NCI-H526 (cell line): ENCODE results near the gene SPSB1.

Experiments
- DNase-seq, 2 experiments: peaks; one replicate each; lab custom pipeline; 2025; lab: John Stamatoyannopoulos, UW

The SPSB1 gene

GRCh38 chr1:9260059-9260766, 32.5 kb upstream of the SPSB1 start:
- no peak for DNase-seq

GRCh38 chr1:9261496-9261895, 31.2 kb upstream of the SPSB1 start:
- DNase-seq, result no peak

GRCh38 chr1:9262096-9262986, 30.4 kb upstream of the SPSB1 start:
- DNase-seq, result no peak

- DNase-seq, result no peak
Observed at GRCh38 chr1:9263276-9263855, 29.3 kb upstream of the SPSB1 start.

DNA sequence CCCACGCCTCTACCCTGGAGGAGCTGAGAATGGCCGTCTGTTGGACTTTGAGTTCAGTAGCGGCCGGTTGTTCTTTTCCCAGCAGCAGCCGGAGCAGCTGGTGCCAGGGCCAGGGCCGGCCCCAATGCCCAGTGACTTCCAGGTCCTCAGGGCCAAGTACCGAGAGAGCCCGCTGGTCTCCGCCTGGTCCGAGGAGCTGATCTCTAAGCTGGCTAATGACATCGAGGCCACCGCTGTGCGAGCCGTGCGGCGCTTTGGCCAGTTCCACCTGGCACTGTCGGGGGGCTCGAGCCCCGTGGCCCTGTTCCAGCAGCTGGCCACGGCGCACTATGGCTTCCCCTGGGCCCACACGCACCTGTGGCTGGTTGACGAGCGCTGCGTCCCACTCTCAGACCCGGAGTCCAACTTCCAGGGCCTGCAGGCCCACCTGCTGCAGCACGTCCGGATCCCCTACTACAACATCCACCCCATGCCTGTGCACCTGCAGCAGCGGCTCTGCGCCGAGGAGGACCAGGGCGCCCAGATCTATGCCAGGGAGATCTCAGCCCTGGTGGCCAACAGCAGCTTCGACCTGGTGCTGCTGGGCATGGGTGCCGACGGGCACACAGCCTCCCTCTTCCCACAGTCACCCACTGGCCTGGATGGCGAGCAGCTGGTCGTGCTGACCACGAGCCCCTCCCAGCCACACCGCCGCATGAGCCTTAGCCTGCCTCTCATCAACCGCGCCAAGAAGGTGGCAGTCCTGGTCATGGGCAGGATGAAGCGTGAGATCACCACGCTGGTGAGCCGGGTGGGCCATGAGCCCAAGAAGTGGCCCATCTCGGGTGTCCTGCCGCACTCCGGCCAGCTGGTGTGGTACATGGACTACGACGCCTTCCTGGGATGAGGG, 28.5 kb upstream of the SPSB1 start:
- no peak for DNase-seq

DNA sequence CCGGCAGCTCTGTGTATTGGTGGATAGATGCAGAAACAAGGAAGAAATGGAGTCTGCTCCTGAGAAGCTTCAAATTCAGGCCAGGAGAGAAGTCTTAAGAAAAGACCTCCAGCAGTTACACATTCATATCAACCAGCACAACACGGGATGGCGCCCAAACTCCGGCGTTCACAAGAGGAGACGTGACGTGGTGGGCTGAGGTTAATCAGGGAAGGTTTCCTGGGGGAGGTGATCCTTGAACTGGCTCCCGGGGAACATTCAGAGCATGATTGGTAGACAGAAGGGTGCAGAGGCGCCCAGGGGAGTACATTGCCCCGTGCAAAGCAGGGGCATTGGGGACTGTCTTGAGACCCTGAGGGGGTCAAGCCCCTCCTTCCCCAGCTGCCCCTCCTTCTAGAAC, 27.7 kb upstream of the SPSB1 start:
- DNase-seq, result no peak

GRCh38 chr1:9265968-9266367, 26.7 kb upstream of the SPSB1 start:
- DNase-seq, result no peak

- no peak for DNase-seq
Observed at GRCh38 chr1:9267352-9267686, 25.4 kb upstream of the SPSB1 start.

DNA sequence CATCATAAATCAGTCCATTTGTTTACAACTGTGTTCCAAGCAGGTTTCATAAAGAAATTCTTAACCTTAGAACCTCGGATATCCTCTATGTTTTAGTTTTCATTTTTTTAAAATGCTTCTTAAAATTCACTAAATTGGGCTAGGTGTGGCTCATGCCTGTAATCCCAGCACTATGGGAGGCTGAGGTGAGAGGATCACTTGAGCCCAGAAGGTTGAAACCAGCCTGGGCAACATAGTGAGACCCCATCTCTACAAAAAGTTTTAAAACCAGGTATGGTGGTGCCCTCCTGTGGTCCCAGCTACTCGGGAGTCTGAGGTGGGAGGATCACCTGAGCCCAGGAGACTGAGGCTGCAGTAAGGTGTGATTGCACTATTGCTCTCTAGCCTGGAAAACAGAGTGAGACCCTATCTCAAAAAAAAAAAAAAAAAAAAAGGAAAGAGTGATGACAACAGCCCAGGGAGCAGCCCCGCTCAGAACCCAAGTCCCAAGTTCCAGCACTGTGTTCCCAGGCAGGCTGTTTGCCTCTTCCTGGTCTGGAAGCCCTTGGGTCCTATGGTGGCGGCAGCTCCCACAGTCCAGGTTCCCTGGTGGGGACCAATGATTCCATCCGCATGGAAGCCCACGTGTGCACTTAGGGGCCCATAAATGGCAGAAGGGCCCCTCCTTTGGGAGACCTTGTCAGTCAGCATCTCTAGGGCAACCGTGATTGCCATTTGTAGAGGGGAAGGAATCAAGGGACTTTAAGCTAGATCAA, 24.7 kb upstream of the SPSB1 start:
- no peak for DNase-seq

- DNase-seq, result no peak
Observed at GRCh38 chr1:9269078-9269501, 23.6 kb upstream of the SPSB1 start.

DNA sequence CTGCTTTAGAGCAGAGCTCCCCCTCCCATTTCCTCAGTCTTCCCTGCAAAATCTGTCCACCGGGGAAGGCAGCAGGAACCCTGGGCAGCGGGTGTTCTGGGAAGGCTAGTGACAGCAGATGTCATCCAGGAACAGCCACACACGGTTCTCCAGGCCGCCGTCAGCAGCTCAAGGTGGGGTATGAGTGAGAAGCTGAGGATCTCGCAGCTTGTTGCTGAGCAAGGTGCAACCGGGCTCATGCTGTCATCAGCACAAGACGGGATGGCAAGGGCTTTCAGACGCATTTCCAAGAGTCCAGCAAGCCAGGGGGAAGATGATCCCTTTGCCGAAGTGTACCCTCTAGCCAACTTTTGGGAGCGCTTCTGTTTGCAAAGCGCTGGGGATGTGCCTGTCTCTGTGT, 23.0 kb upstream of the SPSB1 start:
- DNase-seq, result no peak

- DNase-seq, result peak; percentile 45 to 74
Observed at GRCh38 chr1:9270290-9270883, 22.3 kb upstream of the SPSB1 start.

DNA sequence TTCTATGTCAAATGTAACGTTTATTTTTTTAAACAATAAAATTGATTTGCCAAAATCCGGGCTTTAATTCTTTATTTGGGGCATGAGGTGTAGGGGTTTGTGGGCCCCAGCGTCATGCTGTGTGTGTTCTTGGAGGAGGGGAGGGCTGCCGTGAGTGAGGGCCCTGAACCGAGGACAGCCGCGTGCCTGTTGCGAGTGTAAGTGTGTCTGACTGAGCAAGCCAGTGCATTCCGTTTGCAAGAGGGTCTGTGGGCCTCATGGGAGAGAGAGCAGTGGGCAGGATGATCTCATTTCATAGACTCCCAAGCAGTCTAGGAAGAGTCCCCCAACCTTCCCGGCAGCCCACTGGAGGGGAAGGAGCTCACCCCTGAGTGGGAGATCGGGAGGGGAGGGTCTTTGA, 21.4 kb upstream of the SPSB1 start:
- DNase-seq, result no peak

- no peak for DNase-seq
Observed at GRCh38 chr1:9271861-9272595, 20.7 kb upstream of the SPSB1 start.

GRCh38 chr1:9273177-9273576, 19.5 kb upstream of the SPSB1 start:
- no peak for DNase-seq

DNA sequence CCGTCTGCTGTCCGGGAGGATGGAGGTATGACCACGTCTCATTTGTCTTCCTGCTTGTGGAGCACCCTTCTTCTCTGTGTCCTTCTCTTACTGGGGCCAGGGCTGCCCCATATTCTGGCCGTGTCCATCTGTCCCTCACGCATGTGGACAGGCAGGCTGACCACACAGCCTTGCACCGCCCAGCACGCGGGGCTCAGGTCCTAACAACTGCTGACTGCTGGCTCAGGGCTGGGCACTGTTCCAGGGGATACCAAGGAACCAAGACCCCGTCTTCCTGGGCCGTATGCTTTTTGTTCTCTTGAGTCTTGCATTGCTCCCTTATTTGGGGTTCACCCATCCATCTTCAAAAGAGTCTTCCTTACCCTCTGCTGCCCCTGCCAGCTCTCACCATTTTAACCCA, 17.5 kb upstream of the SPSB1 start:
- no peak for DNase-seq

GRCh38 chr1:9275567-9276034, 17.1 kb upstream of the SPSB1 start:
- no peak for DNase-seq

GRCh38 chr1:9278116-9278515, 14.6 kb upstream of the SPSB1 start:
- no peak for DNase-seq

- no peak for DNase-seq
Observed at GRCh38 chr1:9278585-9279153, 14.0 kb upstream of the SPSB1 start.
